Neural cell (in vitro differentiated cells): ENCODE measurements around the gene KNG1.

Experiments
- EP300 ChIP-seq: fragments of 450-650 bp; conservative IDR thresholded peaks from 2 replicates; pipeline ENCODE4 v1.6.1; 2014; ENCODE audit warnings: antibody characterized with exemption, mild to moderate bottlenecking, moderate library complexity; ENCODE audit not compliant: poor library complexity, severe bottlenecking
- EZH2 ChIP-seq: fragments of 200-600, 300-800 bp; shearing (Covaris generic), sonication (generic); IDR thresholded peaks from 2 replicates; pipeline ENCODE4 v1.6.1; 2014; ENCODE audit warnings: antibody characterized with exemption, low read length, borderline replicate concordance, mild to moderate bottlenecking; ENCODE audit not compliant: insufficient read depth, poor library complexity, severe bottlenecking
- MXI1 ChIP-seq: fragments of 450-650 bp; conservative IDR thresholded peaks from 2 replicates; pipeline ENCODE4 v1.6.1; 2014; ENCODE audit warnings: antibody characterized with exemption, mild to moderate bottlenecking; ENCODE audit not compliant: poor library complexity, severe bottlenecking
- POLR2AphosphoS5 ChIP-seq: IDR thresholded peaks from 2 replicates; pipeline ENCODE4 v1.6.1; 2012
- RAD21 ChIP-seq: fragments of 450-650 bp; conservative IDR thresholded peaks from 2 replicates; pipeline ENCODE4 v1.6.1; 2014; ENCODE audit warnings: antibody characterized with exemption, mild to moderate bottlenecking, moderate library complexity
- SMC3 ChIP-seq: fragments of 450-650 bp; conservative IDR thresholded peaks from 2 replicates; pipeline ENCODE4 v1.6.1; 2014; ENCODE audit warnings: antibody characterized with exemption, mild to moderate bottlenecking, moderate library complexity; ENCODE audit not compliant: poor library complexity
- TAF1 ChIP-seq: IDR thresholded peaks from 2 replicates; pipeline ENCODE4 v1.6.1; 2012; ENCODE audit warnings: low read depth
- TF ChIP-seq, protein P1 (sequence below): fragments of 450-650 bp; IDR thresholded peaks from 2 replicates; pipeline ENCODE4 v1.5.1; 2014; ENCODE audit warnings: antibody characterized with exemption, mild to moderate bottlenecking, moderate library complexity; ENCODE audit not compliant: poor library complexity, severe bottlenecking
- TF ChIP-seq, protein P2 (sequence below): IDR thresholded peaks from 2 replicates; pipeline ENCODE4 v1.6.1; 2012; ENCODE audit warnings: borderline replicate concordance

DNA sequence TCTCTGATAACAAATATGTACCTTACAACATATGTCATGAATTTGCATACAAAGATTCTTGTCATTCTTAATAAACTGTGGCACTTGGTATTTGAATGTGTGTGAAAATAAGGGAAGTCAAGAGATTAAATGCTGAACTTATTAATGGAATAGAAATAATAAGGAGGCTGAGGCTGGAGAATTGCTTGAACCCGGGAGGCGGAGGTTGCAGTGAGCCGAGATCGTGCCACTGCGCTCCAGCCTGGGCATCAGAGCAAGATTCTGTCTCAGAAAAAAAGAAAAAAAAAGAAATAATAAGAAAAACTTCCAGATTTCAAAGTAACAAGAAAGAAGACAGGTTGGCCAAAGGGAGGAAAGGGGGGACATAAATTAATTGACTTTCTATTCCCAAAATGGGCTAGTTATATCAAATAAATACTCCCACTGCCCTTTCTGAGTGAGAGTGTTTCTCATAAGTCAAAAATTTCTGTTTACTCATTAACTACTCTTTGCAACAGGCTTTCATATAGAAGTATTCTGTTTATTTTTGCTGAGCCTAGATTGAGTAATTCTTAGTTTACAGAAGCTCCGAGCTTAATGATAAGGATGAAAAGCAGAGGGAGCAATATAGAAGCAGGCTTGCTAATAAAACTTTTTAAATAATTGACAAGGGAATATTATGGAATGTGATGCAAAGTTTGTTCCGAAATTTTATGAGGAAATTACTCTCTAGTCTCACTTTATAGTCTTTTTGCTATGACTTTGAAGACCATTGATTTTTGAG lies 25.6 kb downstream of the KNG1 start:
- TF ChIP-seq, protein P1, sequence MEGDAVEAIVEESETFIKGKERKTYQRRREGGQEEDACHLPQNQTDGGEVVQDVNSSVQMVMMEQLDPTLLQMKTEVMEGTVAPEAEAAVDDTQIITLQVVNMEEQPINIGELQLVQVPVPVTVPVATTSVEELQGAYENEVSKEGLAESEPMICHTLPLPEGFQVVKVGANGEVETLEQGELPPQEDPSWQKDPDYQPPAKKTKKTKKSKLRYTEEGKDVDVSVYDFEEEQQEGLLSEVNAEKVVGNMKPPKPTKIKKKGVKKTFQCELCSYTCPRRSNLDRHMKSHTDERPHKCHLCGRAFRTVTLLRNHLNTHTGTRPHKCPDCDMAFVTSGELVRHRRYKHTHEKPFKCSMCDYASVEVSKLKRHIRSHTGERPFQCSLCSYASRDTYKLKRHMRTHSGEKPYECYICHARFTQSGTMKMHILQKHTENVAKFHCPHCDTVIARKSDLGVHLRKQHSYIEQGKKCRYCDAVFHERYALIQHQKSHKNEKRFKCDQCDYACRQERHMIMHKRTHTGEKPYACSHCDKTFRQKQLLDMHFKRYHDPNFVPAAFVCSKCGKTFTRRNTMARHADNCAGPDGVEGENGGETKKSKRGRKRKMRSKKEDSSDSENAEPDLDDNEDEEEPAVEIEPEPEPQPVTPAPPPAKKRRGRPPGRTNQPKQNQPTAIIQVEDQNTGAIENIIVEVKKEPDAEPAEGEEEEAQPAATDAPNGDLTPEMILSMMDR = no peak
- TF ChIP-seq EP300 (no peak), EZH2 (no peak), TAF1 (no peak), RAD21 (no peak), POLR2AphosphoS5 (no peak), SMC3 (no peak), MXI1 (no peak)
- TF ChIP-seq, protein P2, sequence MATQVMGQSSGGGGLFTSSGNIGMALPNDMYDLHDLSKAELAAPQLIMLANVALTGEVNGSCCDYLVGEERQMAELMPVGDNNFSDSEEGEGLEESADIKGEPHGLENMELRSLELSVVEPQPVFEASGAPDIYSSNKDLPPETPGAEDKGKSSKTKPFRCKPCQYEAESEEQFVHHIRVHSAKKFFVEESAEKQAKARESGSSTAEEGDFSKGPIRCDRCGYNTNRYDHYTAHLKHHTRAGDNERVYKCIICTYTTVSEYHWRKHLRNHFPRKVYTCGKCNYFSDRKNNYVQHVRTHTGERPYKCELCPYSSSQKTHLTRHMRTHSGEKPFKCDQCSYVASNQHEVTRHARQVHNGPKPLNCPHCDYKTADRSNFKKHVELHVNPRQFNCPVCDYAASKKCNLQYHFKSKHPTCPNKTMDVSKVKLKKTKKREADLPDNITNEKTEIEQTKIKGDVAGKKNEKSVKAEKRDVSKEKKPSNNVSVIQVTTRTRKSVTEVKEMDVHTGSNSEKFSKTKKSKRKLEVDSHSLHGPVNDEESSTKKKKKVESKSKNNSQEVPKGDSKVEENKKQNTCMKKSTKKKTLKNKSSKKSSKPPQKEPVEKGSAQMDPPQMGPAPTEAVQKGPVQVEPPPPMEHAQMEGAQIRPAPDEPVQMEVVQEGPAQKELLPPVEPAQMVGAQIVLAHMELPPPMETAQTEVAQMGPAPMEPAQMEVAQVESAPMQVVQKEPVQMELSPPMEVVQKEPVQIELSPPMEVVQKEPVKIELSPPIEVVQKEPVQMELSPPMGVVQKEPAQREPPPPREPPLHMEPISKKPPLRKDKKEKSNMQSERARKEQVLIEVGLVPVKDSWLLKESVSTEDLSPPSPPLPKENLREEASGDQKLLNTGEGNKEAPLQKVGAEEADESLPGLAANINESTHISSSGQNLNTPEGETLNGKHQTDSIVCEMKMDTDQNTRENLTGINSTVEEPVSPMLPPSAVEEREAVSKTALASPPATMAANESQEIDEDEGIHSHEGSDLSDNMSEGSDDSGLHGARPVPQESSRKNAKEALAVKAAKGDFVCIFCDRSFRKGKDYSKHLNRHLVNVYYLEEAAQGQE = no peak
